GM10266 (cell line): ENCODE results near the gene RYR1.

Experiments
- DNase-seq: peaks from one replicate; pipeline ENCODE4 v3.0.0; 2012; ENCODE audit errors: extremely low spot score
- TF ChIP-seq, protein P1 (sequence below): IDR thresholded peaks from 2 replicates; pipeline ENCODE4 v1.5.1; 2012; ENCODE audit warnings: mild to moderate bottlenecking, low read depth; ENCODE audit not compliant: control insufficient read depth, insufficient read depth; ENCODE audit errors: missing control alignments

Gene RYR1

GRCh38 chr19:38561053-38561606 lies 127.6 kb downstream of the RYR1 start:
- TF ChIP-seq, protein P1, sequence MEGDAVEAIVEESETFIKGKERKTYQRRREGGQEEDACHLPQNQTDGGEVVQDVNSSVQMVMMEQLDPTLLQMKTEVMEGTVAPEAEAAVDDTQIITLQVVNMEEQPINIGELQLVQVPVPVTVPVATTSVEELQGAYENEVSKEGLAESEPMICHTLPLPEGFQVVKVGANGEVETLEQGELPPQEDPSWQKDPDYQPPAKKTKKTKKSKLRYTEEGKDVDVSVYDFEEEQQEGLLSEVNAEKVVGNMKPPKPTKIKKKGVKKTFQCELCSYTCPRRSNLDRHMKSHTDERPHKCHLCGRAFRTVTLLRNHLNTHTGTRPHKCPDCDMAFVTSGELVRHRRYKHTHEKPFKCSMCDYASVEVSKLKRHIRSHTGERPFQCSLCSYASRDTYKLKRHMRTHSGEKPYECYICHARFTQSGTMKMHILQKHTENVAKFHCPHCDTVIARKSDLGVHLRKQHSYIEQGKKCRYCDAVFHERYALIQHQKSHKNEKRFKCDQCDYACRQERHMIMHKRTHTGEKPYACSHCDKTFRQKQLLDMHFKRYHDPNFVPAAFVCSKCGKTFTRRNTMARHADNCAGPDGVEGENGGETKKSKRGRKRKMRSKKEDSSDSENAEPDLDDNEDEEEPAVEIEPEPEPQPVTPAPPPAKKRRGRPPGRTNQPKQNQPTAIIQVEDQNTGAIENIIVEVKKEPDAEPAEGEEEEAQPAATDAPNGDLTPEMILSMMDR, result no peak
- no peak for DNase-seq

- TF ChIP-seq, protein P1, result no peak
- DNase-seq, result no peak
Measured at GRCh38 chr19:38561658-38562057, 128.2 kb downstream of the RYR1 start.

DNA sequence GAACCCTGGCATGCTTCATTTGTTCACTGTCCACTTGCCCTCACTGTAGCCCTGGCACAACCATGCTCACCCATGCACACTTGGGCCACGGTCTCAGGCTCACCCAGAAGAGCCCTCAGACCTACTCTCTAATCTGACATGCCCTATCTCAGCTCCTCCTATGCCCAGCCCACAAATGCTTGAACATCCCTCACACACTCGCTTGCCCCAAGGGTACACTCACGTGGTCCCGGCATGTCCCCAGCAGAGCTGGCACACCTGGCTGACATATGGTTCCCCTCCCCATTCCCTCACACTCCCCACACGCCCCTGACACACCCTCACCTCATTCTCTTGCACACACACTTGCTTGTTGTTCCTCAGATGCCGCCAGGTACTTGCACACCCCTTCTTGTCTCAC lies 128.6 kb downstream of the RYR1 start:
- DNase-seq, result no peak
- TF ChIP-seq, protein P1, result no peak

- TF ChIP-seq, protein P1, result no peak
Measured at GRCh38 chr19:38563475-38563874, 130.0 kb downstream of the RYR1 start.

DNA sequence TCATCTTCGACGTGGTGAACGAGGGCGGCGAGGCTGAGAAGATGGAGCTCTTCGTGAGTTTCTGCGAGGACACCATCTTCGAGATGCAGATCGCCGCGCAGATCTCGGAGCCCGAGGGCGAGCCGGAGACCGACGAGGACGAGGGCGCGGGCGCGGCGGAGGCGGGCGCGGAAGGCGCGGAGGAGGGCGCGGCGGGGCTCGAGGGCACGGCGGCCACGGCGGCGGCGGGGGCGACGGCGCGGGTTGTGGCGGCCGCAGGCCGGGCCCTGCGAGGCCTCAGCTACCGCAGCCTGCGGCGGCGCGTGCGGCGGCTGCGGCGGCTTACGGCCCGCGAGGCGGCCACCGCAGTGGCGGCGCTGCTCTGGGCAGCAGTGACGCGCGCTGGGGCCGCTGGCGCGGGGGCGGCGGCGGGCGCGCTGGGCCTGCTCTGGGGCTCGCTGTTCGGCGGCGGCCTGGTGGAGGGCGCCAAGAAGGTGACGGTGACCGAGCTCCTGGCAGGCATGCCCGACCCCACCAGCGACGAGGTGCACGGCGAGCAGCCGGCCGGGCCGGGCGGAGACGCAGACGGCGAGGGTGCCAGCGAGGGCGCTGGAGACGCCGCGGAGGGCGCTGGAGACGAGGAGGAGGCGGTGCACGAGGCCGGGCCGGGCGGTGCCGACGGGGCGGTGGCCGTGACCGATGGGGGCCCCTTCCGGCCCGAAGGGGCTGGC lies 131.6 kb downstream of the RYR1 start:
- TF ChIP-seq, protein P1, result no peak
- no peak for DNase-seq

More at GRCh38 chr19:38563475-38563874, 130.0 kb downstream of the RYR1 start:
- no peak for DNase-seq

DNA sequence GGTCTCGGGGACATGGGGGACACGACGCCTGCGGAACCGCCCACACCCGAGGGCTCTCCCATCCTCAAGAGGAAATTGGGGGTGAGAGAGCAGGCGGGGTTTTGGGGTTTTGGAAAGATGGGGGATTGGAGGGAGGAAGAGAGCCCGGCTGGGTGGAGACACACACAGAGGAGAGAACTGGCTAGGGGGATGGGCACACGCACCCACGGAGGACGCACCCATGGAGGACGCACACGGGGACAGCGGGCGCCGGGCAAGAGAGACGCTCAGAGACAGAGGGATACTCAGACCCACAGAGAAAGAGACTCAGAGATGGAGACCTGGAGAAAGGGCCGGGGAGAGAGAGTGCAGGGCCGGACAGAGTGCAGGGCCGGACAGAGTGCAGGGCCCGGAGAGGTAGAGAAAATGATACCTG lies 132.2 kb downstream of the RYR1 start:
- TF ChIP-seq, protein P1, result no peak
- DNase-seq, result no peak

GRCh38 chr19:38569368-38569983 lies 136.0 kb downstream of the RYR1 start:
- DNase-seq, result no peak
- TF ChIP-seq, protein P1, result no peak
